Measurements from ENCODE around the gene SEC31A.
"Not testable (repeated sequence)": the region's sequence is repeated elsewhere in the genome, so short reads cannot be mapped to it uniquely, and the experiment has no call there.

Gene SEC31A

GRCh38 chr4:82921795-82922194 lies 30.8 kb upstream of the SEC31A start:
- Mint-ChIP-seq H3K36me3 (ENCODE audit: low read depth) (peaks cover 14% of the 10 kb centered on the region), H3K9me3 (no peaks in the 10 kb centered on the region), H3K27ac (no peak overlapping the region), H3K4me1 (no peaks in the 10 kb centered on the region), H3K4me3 (no peak overlapping the region), H3K27me3 (ENCODE audit: low read depth) (no peaks in the 10 kb centered on the region)
- no peak for TF ChIP-seq CTCF (IDR thresholded peaks at IDR 0.05; ENCODE audit: unreplicated experiment in 3 of 3)

GRCh38 chr4:82919386-82919785 lies 28.4 kb upstream of the SEC31A start:
- Mint-ChIP-seq H3K4me3 (no peak overlapping the region), H3K4me1 (no peaks in the 10 kb centered on the region)

GRCh38 chr4:82918091-82918490 lies 27.1 kb upstream of the SEC31A start:
- Mint-ChIP-seq H3K4me1 (no peaks in the 10 kb centered on the region), H3K27ac (no peak overlapping the region), H3K4me3 (no peak overlapping the region), H3K9me3 (no peaks in the 10 kb centered on the region), H3K36me3 (ENCODE audit: low read depth) (peaks cover 22% of the 10 kb centered on the region), H3K27me3 (ENCODE audit: low read depth) (no peaks in the 10 kb centered on the region)
- TF ChIP-seq CTCF (IDR thresholded peaks at IDR 0.05; ENCODE audit: unreplicated experiment in 3 of 3): no peak

More at GRCh38 chr4:82919386-82919785, 28.4 kb upstream of the SEC31A start:
- Mint-ChIP-seq H3K9me3 (no peaks in the 10 kb centered on the region), H3K27ac (no peak overlapping the region), H3K27me3 (ENCODE audit: low read depth) (no peaks in the 10 kb centered on the region), H3K36me3 (ENCODE audit: low read depth) (peaks cover 14% of the 10 kb centered on the region)
- TF ChIP-seq CTCF (IDR thresholded peaks at IDR 0.05; ENCODE audit: unreplicated experiment in 3 of 3): no peak

- H3K4me1 Mint-ChIP-seq; H3K4me3 Mint-ChIP-seq; H3K27me3 Mint-ChIP-seq (ENCODE audit: low read depth); H3K9me3 Mint-ChIP-seq; H3K27ac Mint-ChIP-seq: not testable (repeated sequence)
- peaks cover 40% of the 10 kb centered on the region for H3K36me3 Mint-ChIP-seq (ENCODE audit: low read depth)
These were observed 23.0 kb upstream of the SEC31A start for GRCh38 chr4:82913968-82914367.

GRCh38 chr4:82913305-82913704 lies 22.4 kb upstream of the SEC31A start:
- H3K36me3 Mint-ChIP-seq (ENCODE audit: low read depth): peaks cover 38% of the 10 kb centered on the region
- no peaks in the 10 kb centered on the region for H3K27me3 Mint-ChIP-seq (ENCODE audit: low read depth)
- H3K9me3 Mint-ChIP-seq: no peaks in the 10 kb centered on the region
- H3K4me1 Mint-ChIP-seq: no peaks in the 10 kb centered on the region
- no peak for TF ChIP-seq CTCF (IDR thresholded peaks at IDR 0.05; ENCODE audit: unreplicated experiment in 3 of 3)
- no peak overlapping the region for H3K4me3 Mint-ChIP-seq
- no peak overlapping the region for H3K27ac Mint-ChIP-seq

GRCh38 chr4:82909326-82909725 lies 18.4 kb upstream of the SEC31A start:
- no peak for TF ChIP-seq CTCF (IDR thresholded peaks at IDR 0.05; ENCODE audit: unreplicated experiment in 3 of 3)
- no peaks in the 10 kb centered on the region for H3K4me1 Mint-ChIP-seq
- H3K27me3 Mint-ChIP-seq (ENCODE audit: low read depth): no peaks in the 10 kb centered on the region
- no peaks in the 10 kb centered on the region for H3K9me3 Mint-ChIP-seq
- no peak overlapping the region for H3K4me3 Mint-ChIP-seq
- no peak overlapping the region for H3K27ac Mint-ChIP-seq
- peaks cover 38% of the 10 kb centered on the region for H3K36me3 Mint-ChIP-seq (ENCODE audit: low read depth)
